HPDE6-E6E7 (cell line): Measurements from ENCODE around the gene MYADML2.
"Not testable (repeated sequence)": the region's sequence is repeated elsewhere in the genome, so short reads cannot be mapped to it uniquely, and the experiment has no call there.

ENCODE experiments used
- DNase-seq: peaks from one replicate; pipeline ENCODE4 v3.0.0; 2011; ENCODE audit warnings: missing footprints; ENCODE audit errors: extremely low spot score

The MYADML2 gene

DNA sequence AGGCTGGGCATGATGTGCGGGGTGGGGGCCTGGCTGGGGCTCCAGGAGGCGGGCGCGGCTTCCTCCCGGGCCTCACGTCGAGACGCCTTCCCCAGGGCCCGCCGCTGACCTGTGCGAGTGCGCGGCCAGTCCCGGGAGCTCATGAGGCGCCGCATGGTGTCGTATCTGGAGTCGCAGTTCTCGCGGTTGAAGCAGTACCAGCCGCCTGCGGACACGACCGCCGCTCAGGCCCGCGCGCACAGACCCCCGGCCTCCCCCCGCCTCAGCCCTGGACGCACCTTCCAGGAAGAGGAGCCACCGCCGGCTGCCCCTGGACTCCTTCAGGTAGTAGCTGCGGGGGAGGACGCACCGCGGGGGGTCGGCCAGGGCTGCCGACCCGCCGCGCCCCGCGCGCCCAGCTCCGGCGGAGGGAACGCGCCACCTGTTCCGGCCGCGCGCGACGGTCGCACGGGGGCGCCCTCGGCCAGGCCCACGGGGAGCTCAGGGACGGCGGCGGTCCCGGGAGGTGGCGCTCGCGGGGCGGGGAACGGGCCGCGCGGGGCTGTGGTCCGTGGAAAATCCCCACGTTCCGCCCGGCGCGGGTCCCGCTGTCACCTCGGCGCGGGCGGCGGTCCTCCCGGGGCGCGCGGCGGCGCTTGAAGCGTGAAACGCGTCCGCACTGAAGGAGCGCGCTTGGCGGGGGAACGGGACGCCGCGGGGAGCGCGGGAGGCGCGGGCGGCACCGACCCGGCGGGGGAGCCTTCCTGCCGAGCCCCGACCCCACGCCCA, 12.5 kb upstream of the MYADML2 start:
- DNase-seq = no peak

- no peak for DNase-seq
These were observed 11.8 kb upstream of the MYADML2 start for GRCh38 chr17:81958633-81959342.

GRCh38 chr17:81957691-81958432, 10.8 kb upstream of the MYADML2 start:
- no peak for DNase-seq

- DNase-seq = no peak
These were observed 9.9 kb upstream of the MYADML2 start for GRCh38 chr17:81956607-81957589.

- DNase-seq = no peak
These were observed 8.9 kb upstream of the MYADML2 start for GRCh38 chr17:81955756-81956544.

GRCh38 chr17:81955058-81955681, 8.1 kb upstream of the MYADML2 start:
- no peak for DNase-seq

DNA sequence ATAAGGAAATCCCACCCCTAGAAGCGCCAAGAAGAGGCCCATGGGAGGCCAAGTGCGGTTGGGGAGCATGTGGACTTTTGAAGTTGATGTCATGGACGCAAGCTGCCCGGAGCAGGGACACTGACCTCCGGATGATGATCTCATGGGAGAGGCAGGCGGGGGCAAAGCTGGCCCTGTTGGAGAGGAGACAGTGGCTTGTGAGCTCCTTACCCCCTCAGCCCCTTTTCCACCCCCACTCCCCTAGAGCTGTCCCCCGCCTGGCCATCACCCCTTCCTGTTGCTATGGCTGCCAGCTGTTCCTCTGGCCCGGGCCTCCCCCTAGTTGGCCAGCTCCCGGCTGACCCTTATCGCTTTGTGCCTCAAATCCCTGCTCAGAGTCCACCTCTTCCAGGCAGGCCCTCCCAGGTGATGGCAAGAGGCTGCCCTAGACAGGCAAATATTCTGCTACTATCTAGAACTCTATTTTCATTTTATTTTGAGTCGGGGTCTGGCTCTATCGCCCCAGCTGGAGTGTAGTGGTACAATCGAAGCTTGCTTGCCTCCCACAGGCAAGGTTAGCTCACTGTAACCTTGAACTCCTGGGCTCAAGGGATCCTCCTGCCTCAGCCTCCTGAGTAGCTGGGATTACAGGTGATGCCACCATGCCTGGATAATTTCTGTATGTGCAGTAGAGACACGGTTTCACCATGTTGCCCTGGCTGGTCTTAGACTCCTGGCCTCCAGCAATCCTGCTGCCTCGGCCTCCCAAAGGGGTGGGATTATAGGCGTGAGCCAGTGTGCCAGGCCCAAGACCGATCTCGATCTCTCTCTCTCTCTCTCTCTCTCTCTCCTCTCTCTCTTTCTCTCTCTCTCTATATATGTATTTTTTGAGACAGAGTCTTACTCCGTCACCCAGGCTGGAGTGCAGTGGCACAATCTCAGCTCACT, 7.4 kb upstream of the MYADML2 start:
- DNase-seq = no peak

DNA sequence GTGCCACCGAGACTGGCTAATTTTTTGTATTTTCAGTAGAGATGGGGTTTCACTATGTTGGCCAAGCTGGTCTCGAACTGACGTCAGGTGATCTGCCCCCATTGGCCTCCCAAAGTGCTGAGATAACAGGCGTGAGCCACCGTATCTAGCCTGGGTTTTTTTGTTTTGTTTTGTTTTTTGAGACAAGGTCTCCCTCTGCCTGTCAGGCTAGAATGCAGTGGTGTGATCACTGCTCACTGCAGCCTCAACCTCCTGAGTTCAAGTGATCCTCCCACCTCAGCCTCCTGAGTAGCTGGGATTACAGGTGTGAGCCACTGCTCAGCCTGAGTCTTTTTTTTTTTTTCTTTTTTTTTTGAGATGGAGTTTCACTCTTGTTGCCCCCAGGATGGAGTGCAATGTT, 6.4 kb upstream of the MYADML2 start:
- not testable (repeated sequence) for DNase-seq

DNA sequence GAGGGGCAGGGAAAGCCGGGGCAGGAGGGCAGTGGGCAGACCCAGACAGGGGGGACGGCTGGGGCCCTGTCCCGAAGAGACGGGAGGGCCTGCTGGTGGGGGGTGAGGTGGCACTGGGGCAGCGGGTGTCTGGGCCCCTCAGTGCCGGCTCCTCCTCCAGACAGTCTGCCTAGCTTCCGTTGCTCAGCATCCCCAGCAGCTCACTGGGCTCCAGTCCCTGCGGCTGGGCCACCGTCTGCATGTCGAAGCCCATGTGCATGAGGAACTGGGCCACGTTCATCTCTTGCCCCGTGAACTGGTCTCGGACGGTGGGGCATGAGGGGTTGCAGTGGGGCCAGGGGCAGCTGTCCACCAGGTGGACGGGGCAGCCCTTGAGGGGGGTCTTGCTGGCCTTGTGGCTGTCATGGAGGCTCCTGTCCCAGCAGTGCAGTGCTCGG, 5.8 kb upstream of the MYADML2 start:
- no peak for DNase-seq

DNA sequence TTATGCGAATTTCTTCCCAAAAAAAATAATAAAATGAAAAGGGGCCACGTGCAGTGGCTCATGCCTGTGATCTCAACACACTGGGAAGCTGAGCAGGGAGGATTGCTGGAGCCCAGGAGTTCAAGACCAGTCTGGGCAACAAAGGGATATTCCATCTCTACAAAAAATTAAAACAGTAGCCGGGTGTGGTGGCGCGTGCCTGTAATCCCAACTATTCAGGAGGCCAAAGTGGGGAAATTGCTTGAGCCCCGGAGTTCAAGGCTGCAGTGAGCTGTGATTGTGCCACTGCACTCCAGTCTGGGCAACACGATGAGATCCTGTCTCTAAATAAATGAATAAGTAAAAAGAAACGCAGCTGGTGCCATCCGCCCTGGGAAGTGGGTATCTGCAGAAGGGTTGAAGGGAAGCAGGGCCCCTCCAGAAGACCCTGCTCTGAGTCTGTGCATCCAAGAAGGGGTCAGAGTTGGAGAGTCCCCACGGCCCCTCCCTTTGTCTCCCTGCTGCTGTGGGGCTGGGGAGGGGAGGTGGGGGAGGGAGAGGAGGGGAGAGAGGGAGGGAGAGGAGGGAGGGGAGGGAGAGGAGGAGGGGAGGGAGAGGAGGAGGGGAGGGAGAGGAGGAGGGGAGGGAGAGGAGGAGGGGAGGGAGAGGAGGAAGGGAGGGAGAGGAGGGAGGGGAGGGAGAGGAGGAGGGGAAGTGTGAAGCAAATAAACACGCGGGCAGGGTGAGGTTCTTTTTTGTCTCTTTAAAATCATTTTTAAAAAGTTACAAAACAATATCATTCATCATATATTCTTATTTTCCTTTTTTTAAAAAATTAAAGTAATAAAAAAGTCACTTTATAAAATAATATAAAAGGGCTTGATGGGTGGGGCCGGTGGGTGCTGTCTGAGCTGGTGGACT, 5.0 kb upstream of the MYADML2 start:
- DNase-seq = no peak

DNA sequence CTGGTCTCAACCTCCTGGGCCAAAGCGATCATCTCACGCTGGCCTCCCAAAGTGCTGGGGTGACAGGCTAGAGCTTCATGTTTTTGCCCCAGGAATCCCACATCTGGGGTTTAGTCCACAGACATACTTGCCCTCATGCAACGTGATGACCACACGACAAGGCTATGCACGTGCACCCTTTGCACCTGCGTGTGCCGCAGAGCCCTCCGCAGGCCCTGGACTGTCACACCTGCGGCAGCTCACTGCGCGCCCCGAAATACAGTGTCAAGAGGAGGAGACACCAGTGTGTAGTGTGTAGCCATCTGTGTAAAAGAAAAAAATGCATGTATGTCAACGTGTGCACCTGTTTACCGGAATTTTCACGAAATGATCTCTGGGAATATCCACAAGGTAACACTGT, 3.5 kb upstream of the MYADML2 start:
- no peak for DNase-seq

GRCh38 chr17:81948635-81949378, 1.8 kb upstream of the MYADML2 start:
- no peak for DNase-seq

DNA sequence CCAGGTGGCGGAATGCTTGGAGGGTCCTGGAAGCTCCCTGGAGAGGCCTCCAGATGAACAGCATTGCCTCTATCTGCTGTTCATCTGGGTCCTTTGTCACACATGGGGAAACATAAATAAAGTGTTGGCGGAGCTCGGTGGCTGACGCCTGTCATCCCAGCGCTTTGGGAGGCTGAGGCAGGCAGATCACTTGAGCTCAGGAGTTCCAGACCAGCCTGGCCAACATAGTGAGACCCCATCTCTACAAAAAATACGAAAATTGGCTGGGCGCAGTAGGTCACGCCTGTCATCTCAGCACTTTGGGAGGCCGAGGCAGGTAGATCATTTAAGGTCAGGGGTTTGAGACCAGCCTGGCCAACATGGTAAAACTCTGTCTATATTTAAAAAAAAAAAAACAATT, 2.2 kb downstream of the MYADML2 start:
- DNase-seq = no peak

DNA sequence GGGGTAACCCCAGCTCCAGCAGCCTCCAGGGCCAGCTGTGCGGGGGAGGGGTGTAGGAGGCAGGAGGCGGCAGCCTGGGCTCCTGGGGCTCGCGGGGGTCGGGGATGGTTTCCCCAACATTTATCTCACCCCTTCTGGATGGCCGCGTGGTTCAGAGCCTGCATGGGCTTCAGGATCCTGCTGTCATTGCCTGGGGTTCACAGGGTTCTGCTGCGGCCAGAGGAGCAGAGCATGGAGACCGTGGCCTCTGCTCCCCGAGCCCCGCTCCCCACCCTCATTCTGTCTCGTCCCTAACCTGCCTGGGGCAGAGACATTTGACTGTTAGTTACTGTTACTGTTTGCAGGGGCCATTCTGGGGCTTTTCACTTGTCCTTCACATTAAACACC, 4.9 kb downstream of the MYADML2 start:
- no peak for DNase-seq

GRCh38 chr17:81941484-81942166, 5.4 kb downstream of the MYADML2 start:
- no peak for DNase-seq
